PC-3 (cell line): Measurements from ENCODE around the gene SLC52A1. TPM values are rescaled to one million over a fixed set of nuclear protein-coding genes. Genes with fewer than 3 reads are reported as not detected.

Experiments
- ATAC-seq: fragments of 200-7000 bp; cut with Tn5 transposase; 2 replicates; pipeline ENCODE4 v1.9.1; 2020; ENCODE audit warnings: mild to moderate bottlenecking, moderate library complexity
- BruUV-seq: library from RNA; stranded (reverse); fragments of 400-500 nt; replicated peaks from 2 replicates; lab custom pipeline; 2021; lab: Mats Ljungman, UMichigan
- CTCF ChIA-PET: fragments of 300-600 bp; sonication (Branson Sonifier 250); formaldehyde crosslinking; loops from one replicate; lab custom pipeline; 2022; ENCODE audit warnings: antibody characterized with exemption; lab: Charles Lee
- POLR2A ChIA-PET: fragments of 300-600 bp; sonication (Branson Sonifier 250); formaldehyde crosslinking; loops from one replicate; lab custom pipeline; 2022; ENCODE audit warnings: antibody characterized with exemption; ENCODE audit not compliant: unreplicated experiment; lab: Charles Lee
- DNase-seq: peaks from one replicate; pipeline ENCODE4 v3.0.0-alpha.2; 2015
- H2AFZ ChIP-seq: fragments of 300-600 bp; sonication (generic); 2 replicates; pipeline ENCODE4 v1.6.0; 2016; ENCODE audit warnings: antibody characterized with exemption, low read length
- H3F3A ChIP-seq: fragments of 300-600 bp; sonication (generic); one replicate; pipeline ENCODE4 v1.6.0; 2017; ENCODE audit warnings: antibody characterized with exemption, low read length, control low read depth, mild to moderate bottlenecking; ENCODE audit not compliant: unreplicated experiment
- H3K27ac ChIP-seq: fragments of 300-600 bp; sonication (generic); 2 replicates; pipeline ENCODE4 v1.5.1; 2016; ENCODE audit warnings: mild to moderate bottlenecking, low read length
- H3K27me3 ChIP-seq: fragments of 300-600 bp; sonication (generic); 2 replicates; pipeline ENCODE4 v1.6.1; 2016; ENCODE audit warnings: low read length, mixed read lengths
- H3K36me3 ChIP-seq: fragments of 300-600 bp; sonication (generic); 2 replicates; pipeline ENCODE4 v1.6.1; 2016; ENCODE audit warnings: low read depth, mixed run types, low read length, mixed read lengths
- H3K4me1 ChIP-seq: fragments of 300-600 bp; sonication (generic); 2 replicates; pipeline ENCODE4 v1.5.1; 2016; ENCODE audit warnings: low read length; ENCODE audit not compliant: insufficient read depth
- H3K4me2 ChIP-seq: fragments of 300-600 bp; sonication (generic); 2 replicates; pipeline ENCODE4 v1.6.0; 2016; ENCODE audit warnings: low read length
- H3K4me3 ChIP-seq: fragments of 300-600 bp; sonication (generic); 2 replicates; pipeline ENCODE4 v1.5.1; 2016; ENCODE audit warnings: mild to moderate bottlenecking, low read length, mixed read lengths
- H3K79me2 ChIP-seq: fragments of 300-600 bp; sonication (generic); 2 replicates; pipeline ENCODE4 v1.6.1; 2017; ENCODE audit warnings: low read length, mixed read lengths
- H3K9ac ChIP-seq: fragments of 300-600 bp; sonication (generic); 2 replicates; pipeline ENCODE4 v1.6.0; 2016; ENCODE audit warnings: mild to moderate bottlenecking, low read length
- H3K9me2 ChIP-seq: fragments of 300-600 bp; sonication (generic); replicated peaks from 2 replicates; pipeline ENCODE4 v1.6.1; 2016; ENCODE audit warnings: mixed run types, low read length, mixed read lengths
- H3K9me3 ChIP-seq: fragments of 300-600 bp; sonication (generic); 2 replicates; pipeline ENCODE4 v1.6.1; 2016; ENCODE audit warnings: low read length, mixed read lengths
- H4K20me1 ChIP-seq: fragments of 300-600 bp; sonication (generic); 2 replicates; pipeline ENCODE4 v1.6.1; 2016; ENCODE audit warnings: low read length, mixed read lengths
- EZH2 ChIP-seq: fragments of 300-600 bp; sonication (generic); IDR thresholded peaks from one replicate; pipeline ENCODE4 v1.6.1; 2017; ENCODE audit warnings: antibody characterized with exemption, mild to moderate bottlenecking, low read length; ENCODE audit not compliant: unreplicated experiment
- EZH2phosphoT487 ChIP-seq: fragments of 300-600 bp; sonication (generic); IDR thresholded peaks from 2 replicates; pipeline ENCODE4 v1.6.1; 2018; ENCODE audit warnings: mild to moderate bottlenecking, antibody characterized with exemption, low read length, borderline replicate concordance
- intact Hi-C: fragments of 100-400 bp; cut with micrococcal nuclease; formaldehyde crosslinking; loops from 2 replicates; pipeline ENCODE4 v1.9.0; 2023
- total RNA-seq: library from RNA; depleted of rRNA; stranded (reverse); fragments of >200 nt; gene quantifications from 2 replicates; pipeline ENCODE4 v1.2.3, GENCODE V29; 2014
- TF ChIP-seq, protein P1 (sequence below): fragments of 300-600 bp; sonication (generic); conservative IDR thresholded peaks from 2 replicates; pipeline ENCODE4 v1.5.1; 2017; ENCODE audit warnings: antibody characterized with exemption, low read depth, mild to moderate bottlenecking, low read length

Gene SLC52A1
- total RNA-seq, 1 experiment from 2014 or later: not detected

DNA sequence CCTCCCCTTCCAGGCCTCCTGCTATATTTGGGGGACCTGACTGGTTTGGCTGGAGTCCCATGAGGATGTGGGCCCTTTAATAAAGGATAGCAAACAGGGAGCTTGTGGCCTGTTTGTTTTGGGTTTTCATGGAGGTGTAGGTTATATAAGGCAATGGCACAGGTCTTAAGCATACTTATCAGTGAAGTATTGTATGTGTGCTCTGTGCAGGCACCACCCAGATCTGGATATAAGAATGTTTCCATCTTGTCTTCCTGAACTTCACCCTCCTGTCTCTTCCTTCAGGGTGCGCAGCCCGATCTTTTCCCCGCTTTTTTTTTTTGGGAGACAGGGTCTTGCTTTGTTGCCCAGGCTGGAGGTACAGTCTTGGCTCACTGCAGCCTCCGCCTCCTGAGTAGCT, 10.6 kb downstream of the SLC52A1 start:
- no TSS peak for BruUV-seq

DNA sequence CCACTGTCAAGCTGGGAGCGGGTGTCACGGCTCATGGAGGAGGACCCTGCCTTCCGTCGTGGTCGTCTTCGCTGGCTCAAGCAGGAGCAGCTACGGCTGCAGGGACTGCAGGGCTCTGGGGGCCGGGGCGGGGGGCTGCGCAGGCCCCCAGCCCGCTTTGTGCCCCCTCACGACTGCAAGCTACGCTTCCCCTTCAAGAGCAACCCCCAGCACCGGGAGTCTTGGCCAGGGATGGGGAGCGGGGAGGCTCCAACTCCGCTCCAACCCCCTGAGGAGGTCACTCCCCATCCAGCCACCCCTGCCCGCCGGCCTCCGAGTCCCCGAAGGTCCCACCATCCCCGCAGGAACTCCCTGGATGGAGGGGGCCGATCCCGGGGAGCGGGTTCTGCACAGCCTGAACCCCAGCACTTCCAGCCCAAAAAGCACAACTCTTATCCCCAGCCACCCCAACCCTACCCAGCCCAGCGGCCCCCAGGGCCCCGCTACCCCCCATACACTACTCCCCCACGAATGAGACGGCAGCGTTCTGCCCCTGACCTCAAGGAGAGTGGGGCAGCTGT, 11.6 kb downstream of the SLC52A1 start:
- Histone ChIP-seq H3K9me3 (no peaks in the 10 kb centered on the region), H3K9ac (no peak overlapping the region), H2AFZ (no peak overlapping the region), H3F3A (no peaks in the 10 kb centered on the region), H3K9me2 (no peaks in the 10 kb centered on the region), H4K20me1 (no peaks in the 10 kb centered on the region), H3K27me3 (no peaks in the 10 kb centered on the region), H3K36me3 (0 out of 2 replicates have a peak, but pooled peaks cover 6% of the 10 kb centered on the region), H3K27ac (no peak overlapping the region), H3K4me3 (no peak overlapping the region), H3K4me2 (no peak overlapping the region), H3K79me2 (no peaks in the 10 kb centered on the region), H3K4me1 (no peaks in the 10 kb centered on the region)
- no TSS peak for BruUV-seq
- ChIA-PET CTCF (no interaction called here), POLR2A (no interaction called here)
- DNase-seq: no peak
- TF ChIP-seq EZH2phosphoT487 (no peak), EZH2 (no peak)
- TF ChIP-seq, protein P1, sequence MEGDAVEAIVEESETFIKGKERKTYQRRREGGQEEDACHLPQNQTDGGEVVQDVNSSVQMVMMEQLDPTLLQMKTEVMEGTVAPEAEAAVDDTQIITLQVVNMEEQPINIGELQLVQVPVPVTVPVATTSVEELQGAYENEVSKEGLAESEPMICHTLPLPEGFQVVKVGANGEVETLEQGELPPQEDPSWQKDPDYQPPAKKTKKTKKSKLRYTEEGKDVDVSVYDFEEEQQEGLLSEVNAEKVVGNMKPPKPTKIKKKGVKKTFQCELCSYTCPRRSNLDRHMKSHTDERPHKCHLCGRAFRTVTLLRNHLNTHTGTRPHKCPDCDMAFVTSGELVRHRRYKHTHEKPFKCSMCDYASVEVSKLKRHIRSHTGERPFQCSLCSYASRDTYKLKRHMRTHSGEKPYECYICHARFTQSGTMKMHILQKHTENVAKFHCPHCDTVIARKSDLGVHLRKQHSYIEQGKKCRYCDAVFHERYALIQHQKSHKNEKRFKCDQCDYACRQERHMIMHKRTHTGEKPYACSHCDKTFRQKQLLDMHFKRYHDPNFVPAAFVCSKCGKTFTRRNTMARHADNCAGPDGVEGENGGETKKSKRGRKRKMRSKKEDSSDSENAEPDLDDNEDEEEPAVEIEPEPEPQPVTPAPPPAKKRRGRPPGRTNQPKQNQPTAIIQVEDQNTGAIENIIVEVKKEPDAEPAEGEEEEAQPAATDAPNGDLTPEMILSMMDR: no peak
- intact Hi-C loops: no loop called here
- ATAC-seq: no peak

More for the DNA sequence above, 10.6 kb downstream of the SLC52A1 start:
- 0 out of 2 replicates have a peak, but pooled peaks cover 6% of the 10 kb centered on the region for H3K36me3 ChIP-seq
- no peaks in the 10 kb centered on the region for H3K27me3 ChIP-seq
- no peaks in the 10 kb centered on the region for H3F3A ChIP-seq
- H3K27ac ChIP-seq: no peak overlapping the region
- H3K4me3 ChIP-seq: no peak overlapping the region
- ChIA-PET POLR2A (no interaction called here), CTCF (no interaction called here)
- H3K9me3 ChIP-seq: no peaks in the 10 kb centered on the region
- no peaks in the 10 kb centered on the region for H3K79me2 ChIP-seq
- no peaks in the 10 kb centered on the region for H4K20me1 ChIP-seq
- ATAC-seq (no peak), DNase-seq (no peak)
- no peak for TF ChIP-seq EZH2phosphoT487
- TF ChIP-seq, protein P1: no peak
- TF ChIP-seq EZH2: no peak
- H3K9ac ChIP-seq: no peak overlapping the region
- H3K4me2 ChIP-seq: no peak overlapping the region
- H3K9me2 ChIP-seq: no peaks in the 10 kb centered on the region
- no peak overlapping the region for H2AFZ ChIP-seq
- intact Hi-C loops: no loop called here
- no peaks in the 10 kb centered on the region for H3K4me1 ChIP-seq

DNA sequence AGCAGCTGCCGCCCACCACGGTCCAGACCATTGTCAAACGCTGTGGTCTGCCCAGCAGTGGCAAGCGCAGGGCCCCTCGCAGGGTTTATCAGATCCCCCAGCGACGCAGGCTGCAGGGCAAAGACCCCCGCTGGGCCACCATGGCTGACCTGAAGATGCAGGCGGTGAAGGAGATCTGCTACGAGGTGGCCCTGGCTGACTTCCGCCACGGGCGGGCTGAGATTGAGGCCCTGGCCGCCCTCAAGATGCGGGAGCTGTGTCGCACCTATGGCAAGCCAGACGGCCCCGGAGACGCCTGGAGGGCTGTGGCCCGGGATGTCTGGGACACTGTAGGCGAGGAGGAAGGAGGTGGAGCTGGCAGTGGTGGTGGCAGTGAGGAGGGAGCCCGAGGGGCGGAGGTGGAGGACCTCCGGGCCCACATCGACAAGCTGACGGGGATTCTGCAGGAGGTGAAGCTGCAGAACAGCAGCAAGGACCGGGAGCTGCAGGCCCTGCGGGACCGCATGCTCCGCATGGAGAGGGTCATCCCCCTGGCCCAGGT, 13.0 kb downstream of the SLC52A1 start:
- TF ChIP-seq EZH2phosphoT487 (no peak), EZH2 (no peak)
- TF ChIP-seq, protein P1: no peak
- H3K4me3 ChIP-seq: no peak overlapping the region
- H3F3A ChIP-seq: no peaks in the 10 kb centered on the region
- no peaks in the 10 kb centered on the region for H4K20me1 ChIP-seq
- peaks cover 9% of the 10 kb centered on the region; the same call in 1 of the 2 replicates for H3K36me3 ChIP-seq
- H3K9ac ChIP-seq: no peak overlapping the region
- ATAC-seq: no peak
- no peaks in the 10 kb centered on the region for H3K9me2 ChIP-seq
- no peak overlapping the region for H3K4me2 ChIP-seq
- no peak overlapping the region for H3K27ac ChIP-seq
- H2AFZ ChIP-seq: no peak overlapping the region
- no peaks in the 10 kb centered on the region for H3K9me3 ChIP-seq
- no peak for DNase-seq
- CTCF ChIA-PET: no interaction called here
- H3K4me1 ChIP-seq: no peaks in the 10 kb centered on the region
- intact Hi-C loops: no loop called here
- H3K27me3 ChIP-seq: no peaks in the 10 kb centered on the region
- no TSS peak for BruUV-seq
- H3K79me2 ChIP-seq: no peaks in the 10 kb centered on the region
- POLR2A ChIA-PET: no interaction called here
